Right forelimb (tissue), 1 donor: ENCODE data around the gene EREG.

Source experiments
- DNase-seq: peaks from one replicate; pipeline ENCODE4 v3.0.0-alpha.2; 2018

The EREG gene

GRCh38 chr4:74353858-74354257 is 11.1 kb upstream of the EREG start:
- no peak for DNase-seq

- no peak for DNase-seq
Measured at GRCh38 chr4:74357965-74358364, 7.0 kb upstream of the EREG start.

GRCh38 chr4:74361671-74362070 is 3.3 kb upstream of the EREG start:
- DNase-seq, result no peak

DNA sequence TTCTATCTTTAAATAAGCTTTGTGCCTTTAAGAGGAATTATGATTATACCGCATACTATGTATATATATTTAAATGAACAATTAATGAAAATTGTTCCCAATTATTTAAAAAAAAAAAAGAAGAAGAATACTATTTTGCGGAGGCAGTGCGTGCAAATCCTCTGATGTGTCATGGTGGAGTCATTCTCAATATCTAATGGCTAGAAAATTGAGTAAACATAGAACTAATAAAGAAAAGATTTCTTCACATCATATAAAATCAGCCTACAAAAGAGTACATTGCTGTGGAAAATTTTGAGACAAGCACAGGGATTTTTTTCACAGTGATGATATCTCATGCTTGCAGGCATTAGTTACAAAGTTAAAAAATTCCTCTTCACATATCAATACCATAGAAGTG is 2.6 kb upstream of the EREG start:
- DNase-seq, result no peak

DNA sequence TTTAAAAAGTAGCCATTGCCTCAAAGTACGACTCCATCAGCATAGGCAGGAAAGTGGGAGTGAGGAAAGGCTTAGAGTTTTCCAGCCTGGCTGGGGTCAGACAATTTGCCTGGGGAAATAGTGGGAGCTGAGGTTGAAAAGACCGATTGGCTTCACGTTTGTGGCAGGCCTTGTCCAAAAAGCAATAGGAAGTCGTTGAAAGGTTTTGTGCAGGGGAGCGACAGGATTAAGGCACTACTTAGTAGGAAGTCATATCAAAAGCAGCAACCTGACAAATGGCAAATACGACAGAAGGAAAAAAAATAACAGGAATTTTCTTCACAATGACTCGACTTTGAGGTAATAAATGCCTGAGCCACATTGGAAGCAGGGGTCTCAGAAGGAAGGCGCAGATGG is 691 bp upstream of the EREG start:
- DNase-seq, result no peak

DNA sequence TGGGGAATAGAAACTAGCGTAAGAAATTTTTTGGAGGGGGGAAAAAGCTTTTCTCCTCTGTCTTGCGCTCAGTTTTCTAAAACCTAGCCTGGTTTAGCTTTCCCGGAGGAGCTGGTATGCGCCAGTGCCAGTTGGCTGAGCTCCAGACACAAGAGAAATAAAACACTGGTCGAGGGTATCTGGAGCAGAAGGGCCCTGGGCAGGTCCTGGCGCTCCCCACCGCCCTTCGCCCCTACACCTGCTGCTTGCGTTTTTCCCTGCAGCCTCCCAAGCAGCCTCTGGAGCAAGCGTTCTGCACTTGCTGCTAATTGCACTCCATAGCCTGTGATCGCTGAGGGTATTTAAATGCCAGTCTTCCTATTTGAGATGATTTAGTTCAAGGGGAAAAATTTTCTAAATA is 816 bp downstream of the EREG start:
- no peak for DNase-seq

GRCh38 chr4:74366367-74366911 is 1.5 kb downstream of the EREG start:
- no peak for DNase-seq

DNA sequence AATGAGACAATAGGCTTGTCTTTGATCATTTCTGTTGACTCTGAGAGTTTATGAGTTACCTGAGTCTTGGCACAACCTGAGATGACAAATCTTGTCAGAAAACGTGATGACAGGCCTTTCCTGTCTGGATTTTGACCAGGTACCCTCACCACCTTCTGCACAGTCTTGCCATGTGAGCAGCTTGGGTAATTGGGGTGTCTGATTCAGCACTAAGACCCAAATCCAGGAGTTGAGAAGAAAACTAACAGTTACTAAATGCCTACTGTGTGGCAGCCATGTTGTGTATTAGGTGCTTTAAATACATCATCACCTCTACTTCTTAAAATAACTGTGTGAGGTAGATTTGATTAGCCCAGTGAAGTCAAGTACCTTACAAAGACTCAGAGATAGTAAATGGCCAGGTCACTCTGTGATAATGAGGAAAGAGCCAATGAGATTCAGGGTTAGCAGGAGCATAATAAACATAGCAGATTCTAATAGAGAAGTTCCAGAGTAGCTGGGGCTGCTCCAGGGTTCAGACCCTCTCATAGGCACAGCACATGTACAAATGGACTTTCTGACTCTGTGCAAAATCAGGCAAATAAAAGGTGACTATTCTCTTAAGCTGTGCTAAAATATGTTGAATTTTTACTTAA is 2.8 kb downstream of the EREG start:
- DNase-seq, result no peak

GRCh38 chr4:74368596-74368995 is 3.7 kb downstream of the EREG start:
- DNase-seq, result no peak

- no peak for DNase-seq
Measured at GRCh38 chr4:74369855-74370254, 4.9 kb downstream of the EREG start.

GRCh38 chr4:74370912-74371311 is 6.0 kb downstream of the EREG start:
- DNase-seq, result no peak

DNA sequence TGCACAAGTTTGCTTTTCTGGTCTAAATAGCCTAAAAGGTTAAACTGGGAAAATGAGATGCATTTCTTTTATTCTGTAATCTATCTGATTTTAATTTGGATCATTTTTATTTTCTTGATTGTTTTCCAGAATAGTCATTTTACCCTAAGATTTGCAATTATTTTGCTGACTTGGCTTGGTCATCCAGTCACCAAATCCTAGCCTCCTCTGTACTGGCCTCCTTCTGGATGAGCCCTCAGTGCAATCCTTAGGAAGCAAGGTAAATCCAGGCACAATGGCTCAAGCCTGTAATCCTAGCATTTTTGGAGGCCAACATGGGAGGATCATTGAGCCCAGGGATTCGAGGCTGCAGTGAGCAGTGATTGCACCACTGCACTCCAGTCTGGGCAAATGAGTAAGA is 9.2 kb downstream of the EREG start:
- DNase-seq, result no peak

- DNase-seq, result no peak
Measured at GRCh38 chr4:74374561-74375327, 9.8 kb downstream of the EREG start.

GRCh38 chr4:74375824-74376426 is 11.0 kb downstream of the EREG start:
- no peak for DNase-seq

DNA sequence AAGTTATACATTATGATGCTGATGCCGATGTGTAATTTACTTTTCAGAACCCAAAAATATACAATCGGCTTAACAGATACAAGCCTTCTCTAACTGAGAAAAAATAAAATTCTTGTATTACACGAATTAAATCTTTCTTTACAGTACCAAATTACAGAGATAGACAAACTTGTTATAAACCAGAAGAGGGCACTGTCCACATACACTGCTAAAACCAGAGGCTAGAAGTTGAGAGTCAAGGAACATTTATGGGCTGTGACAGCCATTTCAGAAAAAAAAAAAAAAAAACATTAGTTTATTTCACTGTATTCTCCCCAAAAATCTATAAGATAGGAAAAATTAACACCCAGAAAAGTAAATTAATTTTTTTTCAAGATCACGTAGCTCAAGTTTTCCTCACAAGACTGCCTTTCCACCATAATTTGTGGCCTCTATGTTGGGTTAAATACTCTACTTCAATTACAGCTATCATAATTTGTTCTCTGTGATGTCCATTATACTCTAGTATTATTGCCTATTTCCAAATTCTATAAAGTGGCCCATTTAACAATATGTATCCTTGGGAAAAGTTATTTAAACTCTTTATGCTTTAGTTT is 12.0 kb downstream of the EREG start:
- no peak for DNase-seq

GRCh38 chr4:74377714-74378113 is 12.8 kb downstream of the EREG start:
- no peak for DNase-seq

GRCh38 chr4:74378573-74378972 is 13.6 kb downstream of the EREG start:
- no peak for DNase-seq

GRCh38 chr4:74379912-74380311 is 15.0 kb downstream of the EREG start:
- DNase-seq, result no peak

GRCh38 chr4:74385386-74385785 is 20.4 kb downstream of the EREG start:
- no peak for DNase-seq

DNA sequence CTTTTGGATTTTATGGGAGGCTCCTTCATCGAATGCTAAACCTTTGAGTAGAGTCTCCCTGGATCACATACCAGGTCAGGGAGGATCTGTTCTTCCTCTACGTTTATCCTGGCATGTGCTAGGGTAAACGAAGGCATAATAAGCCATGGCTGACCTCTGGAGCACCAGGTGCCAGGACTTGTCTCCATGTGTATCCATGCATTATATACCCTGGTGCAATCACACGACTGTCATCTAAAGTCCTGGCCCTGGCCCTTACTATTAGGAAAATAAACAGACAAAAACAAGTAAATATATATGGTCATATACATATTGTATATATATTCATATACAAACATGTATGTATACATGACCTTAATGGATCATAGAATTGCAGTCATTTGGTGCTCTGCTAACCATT is 21.2 kb downstream of the EREG start:
- DNase-seq, result no peak

- DNase-seq, result no peak
Measured at GRCh38 chr4:74387790-74388189, 22.8 kb downstream of the EREG start.

- DNase-seq, result no peak
Measured at GRCh38 chr4:74389494-74389893, 24.5 kb downstream of the EREG start.

GRCh38 chr4:74390677-74391076 is 25.7 kb downstream of the EREG start:
- DNase-seq, result no peak

DNA sequence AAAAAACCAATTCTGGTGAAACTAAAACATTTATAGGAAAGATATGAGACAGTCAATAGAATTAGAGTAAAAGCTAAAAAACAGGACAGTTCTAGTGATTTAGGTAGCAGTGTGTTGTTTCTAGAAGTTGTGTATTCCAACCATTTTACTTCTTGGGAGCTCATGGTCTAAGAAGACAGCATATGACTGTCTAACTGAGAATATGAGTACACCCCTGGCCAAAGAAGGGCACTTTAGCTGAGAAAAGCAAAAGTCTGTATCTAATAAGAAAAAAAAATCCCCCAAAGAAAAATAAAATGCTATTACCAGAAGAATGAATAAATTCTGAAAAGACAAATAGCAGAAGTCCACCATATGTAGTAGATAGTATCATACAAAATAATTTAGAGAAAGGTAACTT is 26.4 kb downstream of the EREG start:
- DNase-seq, result no peak
